ENCODE results near the gene PHF20.
"Not testable (repeated sequence)": the region's sequence is repeated elsewhere in the genome, so short reads cannot be mapped to it uniquely, and the experiment has no call there.

The PHF20 gene

DNA sequence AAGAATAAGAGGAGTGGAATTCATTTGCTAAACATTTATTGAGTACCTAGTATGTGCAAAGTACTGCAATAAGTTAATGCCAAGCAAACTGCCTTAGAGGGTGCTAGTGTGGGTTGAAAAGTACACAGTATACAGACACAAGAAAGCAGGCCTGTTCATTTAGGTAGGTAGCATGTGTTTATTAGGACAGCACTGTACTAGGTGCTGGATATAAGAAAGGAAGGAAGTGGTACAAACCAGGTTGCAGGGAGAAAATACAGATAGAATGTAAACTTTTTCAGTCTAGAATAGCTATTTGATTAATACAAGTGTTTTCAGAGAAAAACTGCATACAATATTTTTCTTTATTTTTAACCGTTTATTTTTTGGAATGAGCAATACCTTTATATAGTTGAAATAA is 68.1 kb downstream of the PHF20 start:
- no peak for DNase-seq (ENCODE audit: low spot score)

DNA sequence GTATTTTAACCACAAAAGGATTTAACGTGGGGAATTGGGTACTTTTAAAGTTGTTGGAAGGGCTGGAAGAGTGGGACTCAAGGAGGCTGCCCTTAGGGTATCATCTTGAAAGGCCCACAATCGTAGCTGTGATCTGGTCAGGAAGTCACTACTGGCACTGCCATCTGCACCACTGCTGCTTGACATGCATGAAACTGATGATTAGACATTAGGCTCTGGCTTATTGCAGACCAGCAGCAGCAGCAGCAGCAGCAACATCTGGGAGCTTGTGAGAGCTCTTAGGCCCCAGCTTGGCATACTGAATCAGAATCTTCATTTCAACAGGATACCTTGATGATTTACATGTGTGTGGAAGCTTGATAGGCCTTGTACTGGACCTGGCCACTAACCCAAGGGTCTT is 68.6 kb downstream of the PHF20 start:
- DNase-seq (ENCODE audit: low spot score) = no peak

DNA sequence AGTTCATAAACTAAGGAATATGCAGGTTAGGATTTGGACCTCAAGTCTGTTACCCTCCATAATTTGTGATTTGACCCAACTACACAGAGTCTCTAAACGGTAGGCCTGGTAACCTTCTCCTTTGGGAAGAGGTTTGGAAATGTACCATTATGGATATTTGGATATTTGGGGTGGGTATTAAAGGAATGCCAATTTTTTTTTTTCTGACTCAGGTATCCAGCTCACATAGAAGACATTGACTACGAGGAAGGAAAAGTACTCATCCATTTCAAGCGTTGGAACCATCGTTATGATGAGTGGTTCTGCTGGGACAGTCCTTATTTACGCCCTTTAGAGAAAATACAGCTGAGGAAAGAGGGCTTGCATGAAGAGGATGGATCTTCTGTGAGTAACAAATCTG is 70.5 kb downstream of the PHF20 start:
- DNase-seq (ENCODE audit: low spot score) = no peak

DNA sequence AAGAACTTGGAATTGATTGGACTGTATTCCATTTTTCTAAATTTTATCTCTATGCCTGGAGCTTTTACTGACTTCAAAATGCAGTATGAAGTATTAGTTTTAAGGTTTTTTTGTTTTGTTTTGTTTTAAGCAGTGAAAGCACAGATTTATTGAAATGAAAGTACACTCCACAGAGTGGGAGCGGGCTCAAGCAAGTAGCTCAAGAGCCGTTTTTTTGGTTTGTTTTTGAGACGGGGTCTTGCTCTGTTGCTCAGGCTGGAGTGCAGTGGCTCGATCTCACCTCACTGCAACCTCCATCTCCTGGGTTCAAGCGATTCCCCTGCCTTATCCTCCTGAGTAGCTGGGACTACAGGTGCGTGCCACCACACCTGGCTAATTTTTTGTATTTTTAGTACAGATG is 72.1 kb downstream of the PHF20 start:
- DNase-seq (ENCODE audit: low spot score) = not testable (repeated sequence)

DNA sequence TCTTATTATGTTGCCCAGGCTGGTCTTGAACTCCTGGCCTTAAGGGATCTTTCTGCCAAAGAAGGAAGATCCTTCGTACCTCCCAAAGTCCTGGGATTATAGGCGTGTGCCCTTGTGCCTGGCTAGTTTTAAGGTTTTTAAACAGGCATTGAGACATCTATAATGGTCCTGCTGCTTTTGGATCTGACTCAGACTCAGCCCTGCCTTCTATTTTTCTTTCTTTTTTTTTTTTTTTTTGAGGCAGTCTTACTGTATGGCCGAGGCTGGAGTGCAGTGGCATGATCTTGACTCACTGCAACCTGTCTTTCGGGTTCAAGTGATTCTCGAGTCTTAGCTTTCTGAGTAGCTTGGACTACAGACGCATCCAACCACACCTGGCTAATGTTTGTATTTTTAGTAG is 73.7 kb downstream of the PHF20 start:
- DNase-seq (ENCODE audit: low spot score) = no peak

DNA sequence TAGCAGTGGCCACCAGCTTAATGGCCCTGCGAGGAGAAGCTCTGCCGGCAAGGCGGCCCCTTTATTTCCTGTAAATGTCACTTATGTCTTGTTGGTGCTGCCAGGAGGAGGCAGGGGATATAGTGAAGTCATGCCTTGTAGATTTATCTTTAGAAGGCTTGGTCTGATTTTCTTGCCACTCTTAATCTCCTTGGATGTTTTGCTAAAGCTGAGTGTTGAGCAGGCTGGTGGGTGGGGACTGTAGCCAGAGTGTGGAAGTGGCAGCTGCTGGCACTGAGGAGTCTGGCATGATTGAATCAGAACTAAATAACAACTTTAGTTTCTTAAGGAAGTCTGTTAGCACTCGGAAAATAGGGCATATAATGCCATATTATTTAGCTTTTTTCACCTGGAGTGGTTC is 77.9 kb downstream of the PHF20 start:
- no peak for DNase-seq (ENCODE audit: low spot score)

DNA sequence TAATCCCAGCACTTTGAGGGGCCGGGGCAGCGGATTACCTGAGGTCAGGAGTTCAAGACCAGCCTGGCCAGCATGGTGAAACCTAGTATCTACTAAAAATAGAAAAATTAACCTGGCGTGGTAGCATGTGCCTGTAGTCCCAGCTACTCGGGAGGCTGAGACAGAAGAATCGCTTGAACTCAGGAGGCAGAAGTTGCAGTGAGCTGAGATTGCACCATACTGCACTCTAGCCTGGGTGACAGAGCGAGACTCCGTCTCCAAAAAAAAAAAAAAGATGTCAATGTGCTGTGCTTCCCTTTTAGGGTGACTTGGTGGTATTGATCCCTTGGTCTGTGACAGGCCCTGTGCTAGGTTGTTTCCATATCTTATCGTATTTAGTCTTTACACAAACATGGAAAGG is 79.8 kb downstream of the PHF20 start:
- not testable (repeated sequence) for DNase-seq (ENCODE audit: low spot score)

DNA sequence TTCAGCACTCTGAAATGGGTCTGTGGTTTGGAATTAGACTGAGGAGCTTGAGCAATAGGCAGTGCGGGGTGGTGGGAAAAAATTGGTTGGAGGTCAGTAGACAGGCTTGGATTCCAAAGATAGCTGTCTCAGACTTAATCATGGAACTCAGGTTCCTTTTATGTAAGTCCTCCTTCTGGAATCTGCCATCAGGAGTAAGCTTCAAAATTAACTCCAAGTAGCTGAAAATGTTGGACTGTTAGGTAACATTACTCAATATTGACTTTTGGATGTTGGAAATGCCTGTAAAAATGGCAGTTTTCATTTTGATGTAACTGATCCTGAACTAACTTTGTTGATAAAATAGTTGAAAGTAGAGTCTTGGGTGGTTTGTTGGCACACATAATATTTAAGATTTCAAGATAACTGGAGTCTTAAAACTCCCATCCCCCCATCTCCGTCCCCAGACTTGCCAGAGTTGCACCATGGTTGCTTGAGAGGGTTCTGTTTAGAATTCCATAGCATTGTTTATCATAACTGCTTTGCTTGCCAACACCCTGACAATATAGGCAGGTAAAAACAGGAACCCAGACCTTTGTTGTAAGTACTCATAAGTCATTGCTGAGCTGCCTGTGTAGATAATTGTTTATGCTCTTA is 83.0 kb downstream of the PHF20 start:
- DNase-seq (ENCODE audit: low spot score) = no peak

DNA sequence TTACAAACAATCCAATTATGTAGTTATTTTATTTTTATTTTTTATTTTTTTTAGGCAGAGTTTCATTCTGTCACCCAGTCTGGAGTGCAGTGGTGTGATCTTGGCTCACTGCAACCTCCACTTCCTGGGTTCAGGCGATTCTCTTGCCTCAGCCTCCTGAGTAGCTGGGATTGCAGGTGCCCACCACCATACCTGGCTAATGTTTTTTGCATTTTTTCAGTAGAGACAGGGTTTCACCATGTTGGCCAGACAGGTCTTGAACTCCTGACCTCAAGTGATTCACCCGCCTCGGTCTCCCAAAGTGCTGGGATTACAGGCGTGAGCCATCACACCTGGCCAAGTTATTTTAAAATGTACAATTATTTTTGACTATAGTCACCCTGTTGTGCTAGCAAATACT is 83.8 kb downstream of the PHF20 start:
- not testable (repeated sequence) for DNase-seq (ENCODE audit: low spot score)

DNA sequence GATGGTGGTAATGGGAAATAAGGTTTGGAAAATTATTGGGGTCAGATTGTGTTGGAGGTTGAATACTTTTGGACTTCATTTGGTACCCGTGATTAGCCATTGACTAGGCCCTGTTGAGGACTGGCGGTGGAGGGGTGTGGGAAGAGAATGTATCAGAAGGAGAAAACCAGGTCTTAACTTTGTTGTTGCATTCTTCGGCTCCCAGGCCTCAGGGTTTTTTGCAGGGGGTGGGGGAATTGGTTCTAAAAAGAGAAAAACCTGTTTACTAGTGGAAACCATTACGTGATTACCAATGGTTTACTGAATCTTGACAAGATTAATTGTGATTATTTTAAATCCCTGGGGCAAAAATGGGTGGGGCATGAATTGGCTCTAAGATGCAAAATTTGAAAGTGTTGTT is 85.1 kb downstream of the PHF20 start:
- no peak for DNase-seq (ENCODE audit: low spot score)

DNA sequence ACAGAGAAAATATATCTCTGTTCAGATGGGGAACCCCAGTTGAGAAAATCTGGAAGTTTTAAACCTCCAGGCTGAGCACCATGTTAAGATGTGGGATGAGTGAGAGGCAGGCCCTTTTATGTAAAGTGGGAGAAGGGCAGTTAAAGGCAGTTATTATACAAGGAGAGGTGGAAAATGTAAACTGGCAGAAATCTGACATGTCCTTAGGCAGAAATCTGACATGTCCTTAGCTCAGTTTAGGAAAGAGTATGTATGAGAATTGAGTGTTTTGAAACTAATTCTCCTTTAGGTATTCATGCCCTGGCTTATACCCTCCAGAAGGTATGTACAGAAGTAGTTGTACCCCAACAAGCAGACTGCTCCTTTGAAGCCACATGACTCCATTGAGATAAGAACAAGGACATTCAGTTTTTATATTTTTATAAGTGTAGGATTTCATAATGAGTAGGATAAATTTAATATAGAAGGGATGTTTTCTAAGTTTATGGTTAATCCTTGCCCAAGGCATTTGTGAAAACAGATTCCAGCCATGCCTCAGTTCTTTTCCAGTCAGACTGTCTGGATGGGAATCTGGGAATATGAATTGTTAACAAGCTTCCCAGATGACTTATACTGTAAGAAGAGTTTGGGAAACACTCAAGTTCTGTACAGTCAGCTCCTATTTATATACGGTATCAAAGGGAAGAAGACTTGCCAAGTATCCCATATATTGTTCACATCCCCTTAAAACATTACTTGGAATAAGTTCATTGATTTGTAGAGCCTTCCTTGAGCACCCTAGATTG is 94.8 kb downstream of the PHF20 start:
- DNase-seq (ENCODE audit: low spot score) = no peak

DNA sequence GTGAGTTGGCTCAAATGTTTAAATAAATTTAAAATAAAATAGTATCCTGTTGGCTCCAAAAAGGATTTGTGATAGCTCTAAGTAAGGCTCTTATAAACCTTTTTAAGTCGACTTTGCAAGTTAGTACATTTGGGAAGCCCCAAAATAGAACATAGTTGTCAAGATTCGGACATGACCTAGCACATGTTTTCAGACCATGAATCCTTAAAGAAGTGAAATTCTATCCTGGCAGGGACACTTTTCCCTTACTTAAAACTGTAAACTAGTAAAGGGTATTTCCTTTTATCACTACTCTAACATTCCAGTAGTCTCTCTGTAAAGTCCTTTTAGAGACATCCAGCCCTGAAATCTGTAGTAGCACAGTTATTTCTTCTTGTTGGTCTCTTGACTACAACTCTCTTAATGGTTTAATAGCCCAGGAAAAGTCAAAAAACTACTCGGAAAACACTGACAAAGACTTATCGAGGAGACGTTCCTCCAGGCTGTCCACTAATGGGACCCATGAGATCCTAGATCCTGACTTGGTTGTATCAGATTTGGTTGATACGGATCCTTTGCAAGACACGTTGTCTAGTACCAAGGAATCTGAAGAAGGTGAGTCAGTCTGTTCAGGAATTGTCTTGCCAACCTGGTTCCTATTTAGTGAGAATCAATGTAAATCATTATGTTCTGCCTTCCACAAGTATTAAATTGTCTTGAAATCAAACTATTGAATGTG is 98.9 kb downstream of the PHF20 start:
- DNase-seq (ENCODE audit: low spot score) = no peak

DNA sequence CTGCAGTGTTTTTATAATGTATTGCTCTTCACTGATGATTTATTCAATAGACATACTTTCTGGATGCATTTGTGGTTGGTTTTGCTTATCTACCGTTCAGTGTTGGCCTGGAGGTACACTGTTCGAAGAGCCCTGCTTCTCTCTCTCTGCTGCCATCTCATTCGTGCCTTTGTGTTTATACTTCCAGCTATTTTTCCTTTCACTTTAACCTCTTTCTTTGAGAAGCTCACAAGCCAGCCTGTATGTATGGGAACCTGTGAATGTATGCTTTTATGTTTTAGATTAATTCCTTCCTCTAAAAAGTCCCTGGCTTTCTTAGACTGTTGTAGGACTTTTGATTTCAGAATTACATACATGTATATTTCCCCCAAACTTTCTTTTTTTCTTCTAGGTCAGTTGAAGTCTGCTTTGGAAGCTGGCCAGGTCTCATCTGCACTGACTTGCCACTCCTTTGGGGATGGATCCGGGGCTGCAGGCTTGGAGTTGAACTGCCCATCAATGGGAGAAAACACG is 99.5 kb downstream of the PHF20 start:
- no peak for DNase-seq (ENCODE audit: low spot score)

DNA sequence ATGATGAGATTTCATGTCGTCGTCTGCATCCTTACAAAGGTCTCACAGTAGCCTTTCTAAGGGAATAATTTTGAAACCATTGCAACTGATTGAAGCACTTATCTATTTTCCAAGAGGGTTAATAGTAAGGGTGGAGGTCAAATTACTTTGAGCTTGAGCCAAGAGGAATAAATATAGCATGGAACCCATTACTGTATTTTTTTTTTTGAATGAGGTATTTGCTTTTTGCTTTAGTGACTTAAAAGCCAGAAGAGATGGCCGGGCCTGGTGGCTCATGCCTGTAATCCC is 104.2 kb downstream of the PHF20 start:
- no peak for DNase-seq (ENCODE audit: low spot score)

DNA sequence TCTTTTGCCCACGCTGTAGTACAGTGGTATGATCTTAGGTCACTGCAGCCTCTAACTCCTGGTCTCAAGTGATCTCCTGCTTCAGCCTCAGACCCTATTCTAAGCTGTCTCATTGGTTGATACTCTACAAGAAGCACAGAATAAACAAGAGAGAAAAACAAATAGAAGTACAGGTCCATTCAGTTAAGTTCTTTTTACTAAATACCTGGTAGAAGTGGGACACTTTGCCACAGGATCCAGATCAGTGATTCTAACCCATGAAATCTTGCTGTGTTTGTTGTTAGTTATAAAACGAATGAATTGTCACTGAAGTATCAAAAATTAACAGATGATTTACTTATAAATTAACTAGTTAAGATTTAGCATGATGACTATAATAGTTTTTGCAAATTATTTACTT is 105.8 kb downstream of the PHF20 start:
- DNase-seq (ENCODE audit: low spot score) = no peak

DNA sequence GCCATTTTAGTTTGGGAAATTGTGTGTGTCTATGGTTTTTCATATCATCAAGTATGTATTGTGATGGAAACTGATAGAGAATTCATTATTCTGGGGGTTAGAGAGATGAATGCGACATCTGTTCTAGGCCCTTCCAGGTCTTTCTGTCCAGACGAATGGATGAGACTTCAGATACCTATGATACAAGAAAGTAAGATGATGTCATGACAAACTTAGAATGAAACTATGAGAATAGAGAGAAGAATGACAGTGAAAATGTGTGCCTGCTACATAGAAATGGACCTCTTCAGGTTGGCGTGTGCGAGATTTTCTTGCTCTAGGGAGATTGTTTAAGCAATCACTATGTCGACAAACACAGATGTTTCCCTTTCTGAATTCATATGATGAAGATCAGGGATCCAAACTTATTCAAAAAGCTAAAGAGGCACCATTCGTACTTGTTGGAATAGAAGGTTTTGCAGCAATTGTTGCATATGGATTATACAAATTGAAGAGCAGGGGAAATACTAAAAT is 106.4 kb downstream of the PHF20 start:
- DNase-seq (ENCODE audit: low spot score) = no peak

DNA sequence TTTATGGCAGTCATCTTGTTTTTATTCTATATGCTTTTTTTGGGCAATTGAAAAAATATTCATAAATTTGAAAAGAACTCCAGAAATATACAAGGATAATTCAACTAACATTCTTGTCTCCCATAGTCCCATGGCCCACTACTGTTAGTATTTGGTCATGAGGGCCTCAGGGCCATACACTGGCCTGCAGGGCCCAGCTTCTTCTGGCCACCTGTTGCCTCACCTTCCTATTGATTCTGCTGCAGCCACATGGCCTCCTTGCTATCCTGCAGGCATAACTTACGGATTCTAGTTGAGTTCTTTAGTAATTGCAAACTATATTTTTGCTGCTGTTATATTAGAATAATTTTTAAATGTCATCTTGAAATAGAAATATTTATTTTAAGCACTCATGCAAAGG is 109.9 kb downstream of the PHF20 start:
- no peak for DNase-seq (ENCODE audit: low spot score)

DNA sequence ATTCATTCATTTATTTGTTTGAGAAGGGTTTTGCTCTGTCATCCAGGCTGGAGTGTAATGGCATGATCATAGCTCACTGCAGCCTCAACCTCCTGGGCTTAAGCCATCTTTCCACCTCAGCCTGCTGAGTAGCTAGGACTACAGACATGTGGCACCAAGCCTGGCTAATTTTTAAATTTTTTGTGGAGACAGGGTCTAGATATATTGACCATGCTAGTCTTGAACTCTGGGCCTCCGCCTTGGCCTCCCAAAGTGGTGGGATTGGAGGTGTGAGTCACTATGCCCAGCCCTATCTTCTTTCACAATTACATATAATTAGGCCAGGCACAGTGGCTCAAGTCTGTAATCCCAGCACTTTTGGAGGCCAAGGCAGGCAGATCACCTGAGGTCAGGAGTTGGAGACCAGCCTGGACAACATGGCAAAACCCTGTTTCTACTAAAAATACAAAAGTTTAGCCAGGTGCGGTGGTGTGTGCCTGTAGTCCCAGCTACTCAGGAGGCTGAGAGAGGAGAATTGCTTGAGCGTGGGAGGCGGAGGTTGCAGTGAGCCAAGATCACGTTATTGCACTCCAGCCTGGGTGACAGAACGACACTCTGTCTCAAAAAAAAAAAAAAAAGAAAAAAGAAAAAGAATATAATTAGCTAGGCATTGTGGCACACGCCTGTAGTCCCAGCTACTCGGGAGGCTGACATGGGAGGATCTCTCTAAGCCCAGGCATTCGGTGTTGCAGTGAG is 110.8 kb downstream of the PHF20 start:
- DNase-seq (ENCODE audit: low spot score) = not testable (repeated sequence)

DNA sequence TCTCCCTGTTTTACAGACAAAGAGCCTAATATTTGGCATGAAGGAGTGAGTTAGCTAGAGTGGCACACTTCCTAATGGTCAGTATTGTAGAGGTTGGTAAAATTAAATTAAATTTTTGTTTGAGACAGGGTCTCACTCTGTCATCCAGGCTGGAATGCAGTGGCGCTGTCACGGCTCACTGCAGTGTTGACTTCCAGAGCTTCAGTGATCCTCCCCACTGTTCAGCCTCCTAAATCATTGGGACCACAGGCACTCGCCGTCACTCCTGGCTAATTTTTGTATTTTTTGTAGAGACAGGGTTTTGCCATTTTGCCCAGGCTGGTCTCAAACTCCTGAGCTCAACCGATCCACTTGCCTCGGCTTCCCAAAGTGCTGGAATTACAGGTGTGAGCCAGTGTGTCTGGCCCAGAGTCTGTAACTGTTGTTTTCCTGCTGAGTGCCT is 111.5 kb downstream of the PHF20 start:
- DNase-seq (ENCODE audit: low spot score) = no peak

DNA sequence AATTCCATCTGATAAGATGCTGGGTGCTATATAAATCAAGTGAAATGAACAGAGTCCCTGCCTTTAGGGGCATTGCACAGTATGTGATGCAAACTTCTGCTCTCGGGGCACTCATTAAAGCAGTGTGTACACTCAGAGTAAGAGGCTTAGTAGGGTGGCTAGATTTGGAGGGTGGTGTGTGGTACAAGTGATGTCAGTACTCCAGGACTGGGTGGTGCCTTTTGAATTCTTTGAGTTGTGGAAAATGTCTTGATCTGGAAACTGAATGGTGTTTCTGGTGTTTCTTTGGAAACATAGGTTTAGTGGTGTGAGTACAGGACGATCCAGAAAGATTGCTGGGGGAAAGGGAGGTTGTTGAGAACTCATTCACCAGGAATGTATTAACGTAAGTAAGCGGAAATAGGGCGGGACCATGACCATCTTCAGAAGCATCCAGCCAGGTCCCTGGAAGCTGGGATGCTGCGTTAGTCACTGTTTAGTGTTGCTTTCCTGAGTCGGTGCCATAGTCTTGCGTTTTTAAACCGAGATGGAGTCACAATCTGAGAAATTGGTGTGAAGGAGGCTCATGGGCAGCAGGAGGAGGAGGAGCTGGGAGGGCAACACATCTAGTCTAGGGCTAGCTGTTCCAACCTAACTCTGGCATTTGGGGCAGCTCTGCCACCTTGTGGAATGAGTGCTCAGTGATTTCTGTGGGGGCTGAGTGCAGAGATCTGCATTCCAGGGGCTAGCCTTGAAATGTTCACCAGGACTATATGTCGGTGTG is 112.1 kb downstream of the PHF20 start:
- DNase-seq (ENCODE audit: low spot score) = peak; percentile 48

DNA sequence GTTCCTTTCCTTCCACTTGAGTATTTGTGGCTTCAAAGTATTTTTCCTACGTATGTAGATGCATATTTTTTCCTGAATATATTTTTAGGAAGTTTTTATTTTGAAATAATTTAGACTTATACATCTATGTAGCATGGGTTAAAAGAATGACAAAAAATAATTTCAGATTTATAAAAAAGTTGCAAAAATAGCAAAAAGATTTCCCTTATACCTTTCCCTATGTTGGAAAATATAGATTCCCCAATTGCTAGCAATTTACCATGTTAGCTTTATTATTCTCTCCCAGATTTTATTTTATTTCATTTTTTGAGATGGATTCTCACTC is 112.7 kb downstream of the PHF20 start:
- no peak for DNase-seq (ENCODE audit: low spot score)

DNA sequence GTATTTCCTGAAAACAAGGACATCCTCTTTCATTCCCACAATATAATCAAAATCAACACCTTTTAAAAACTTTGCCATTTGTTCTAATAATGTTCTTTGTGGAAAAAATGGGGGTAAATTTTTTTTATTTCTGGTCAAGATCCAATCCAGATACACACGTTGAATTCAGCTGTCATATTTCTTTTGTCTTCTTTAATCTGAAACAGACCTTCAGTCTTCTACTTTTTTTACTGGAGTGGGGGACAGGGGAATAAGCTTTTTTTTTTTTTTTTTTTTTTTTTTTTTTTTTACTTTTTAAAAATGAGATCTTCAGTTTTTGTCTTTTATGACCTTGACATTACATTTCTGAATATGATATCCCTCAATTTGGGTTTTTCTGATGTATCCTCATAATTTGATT is 113.4 kb downstream of the PHF20 start:
- no peak for DNase-seq (ENCODE audit: low spot score)
